HG02642 (cell line): ENCODE data around the gene PYM1.
A peak's percentile ranks its signal among the peaks of the same experiment; 100 is the strongest.
"Not testable (repeated sequence)": the region's sequence is repeated elsewhere in the genome, so short reads cannot be mapped to it uniquely, and the experiment has no call there.

Source experiments
- ATAC-seq: cut with Tn5 transposase; IDR thresholded peaks from one replicate; pipeline ENCODE4 v1.9.1; 2021; ENCODE audit warnings: mild to moderate bottlenecking; ENCODE audit not compliant: unreplicated experiment, poor library complexity

PYM1 gene

DNA sequence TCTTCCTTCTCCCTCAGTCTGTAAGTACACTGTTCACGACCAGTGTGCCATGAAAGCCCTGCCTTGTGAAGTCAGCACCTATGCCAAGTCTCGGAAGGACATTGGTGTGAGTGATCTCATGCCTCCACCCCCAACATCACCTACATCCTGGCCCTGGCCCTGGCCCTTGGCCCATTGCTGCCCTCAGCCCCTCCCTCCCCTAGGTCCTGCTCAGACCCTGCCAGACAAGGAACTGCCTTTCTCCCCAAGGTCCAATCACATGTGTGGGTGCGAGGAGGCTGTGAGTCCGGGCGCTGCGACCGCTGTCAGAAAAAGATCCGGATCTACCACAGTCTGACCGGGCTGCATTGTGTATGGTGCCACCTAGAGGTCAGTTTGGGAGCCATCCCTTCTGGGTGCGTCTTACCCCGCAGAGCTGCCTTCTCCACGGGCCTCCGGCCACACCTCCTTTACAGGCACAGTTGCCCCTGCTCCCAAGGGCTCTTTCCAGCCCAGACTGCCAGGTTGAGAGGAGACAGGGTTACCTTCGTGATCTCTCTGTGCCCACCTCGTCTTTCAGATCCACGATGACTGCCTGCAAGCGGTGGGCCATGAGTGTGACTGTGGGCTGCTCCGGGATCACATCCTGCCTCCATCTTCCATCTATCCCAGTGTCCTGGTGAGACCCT is 12.5 kb upstream of the PYM1 start:
- peak; percentile 97 for ATAC-seq

DNA sequence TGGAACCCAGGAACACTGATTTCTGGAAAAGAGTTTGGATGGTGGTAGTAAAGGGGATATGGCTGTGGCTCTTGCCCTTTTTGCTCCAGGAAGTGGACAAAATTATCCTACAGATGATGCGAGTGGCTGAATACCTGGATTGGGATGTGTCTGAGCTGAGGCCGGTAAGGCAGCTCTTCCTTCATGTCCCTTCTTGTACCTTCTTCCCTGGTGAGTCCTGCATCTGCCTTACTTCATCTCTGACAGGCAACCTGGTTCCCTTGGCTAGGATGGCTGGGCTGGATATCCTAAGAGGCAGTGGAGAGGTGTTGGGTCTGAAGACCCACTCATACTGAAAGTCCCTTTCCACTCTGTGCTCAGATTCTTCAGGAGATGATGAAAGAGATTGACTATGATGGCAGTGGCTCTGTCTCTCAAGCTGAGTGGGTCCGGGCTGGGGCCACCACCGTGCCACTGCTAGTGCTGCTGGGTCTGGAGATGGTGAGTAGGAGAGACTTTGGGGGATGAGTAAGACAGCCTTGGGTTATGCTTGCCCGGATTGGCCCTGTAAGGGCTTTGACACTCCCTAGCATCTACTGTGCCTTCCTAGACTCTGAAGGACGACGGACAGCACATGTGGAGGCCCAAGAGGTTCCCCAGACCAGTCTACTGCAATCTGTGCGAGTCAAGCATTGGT is 11.3 kb upstream of the PYM1 start:
- ATAC-seq: no peak

DNA sequence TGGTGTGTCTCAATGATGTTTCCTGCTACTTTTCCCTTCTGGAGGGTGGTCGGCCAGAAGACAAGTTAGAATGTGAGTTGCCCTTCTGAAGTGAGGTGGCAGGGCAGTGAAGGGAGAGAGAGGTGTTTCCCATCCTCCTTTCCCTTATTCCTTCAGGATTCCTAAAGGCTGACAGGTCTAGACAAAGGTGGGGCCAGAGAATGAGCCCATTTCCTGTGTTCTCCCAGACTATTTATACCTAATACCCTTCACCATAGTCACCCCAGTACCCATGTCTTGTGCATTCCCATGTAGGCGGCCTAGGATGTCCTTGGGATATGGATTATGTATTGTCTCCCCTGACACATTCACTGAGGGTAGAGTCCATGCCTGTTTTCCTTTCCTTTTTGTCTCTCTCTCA is 10.3 kb upstream of the PYM1 start:
- no peak for ATAC-seq

DNA sequence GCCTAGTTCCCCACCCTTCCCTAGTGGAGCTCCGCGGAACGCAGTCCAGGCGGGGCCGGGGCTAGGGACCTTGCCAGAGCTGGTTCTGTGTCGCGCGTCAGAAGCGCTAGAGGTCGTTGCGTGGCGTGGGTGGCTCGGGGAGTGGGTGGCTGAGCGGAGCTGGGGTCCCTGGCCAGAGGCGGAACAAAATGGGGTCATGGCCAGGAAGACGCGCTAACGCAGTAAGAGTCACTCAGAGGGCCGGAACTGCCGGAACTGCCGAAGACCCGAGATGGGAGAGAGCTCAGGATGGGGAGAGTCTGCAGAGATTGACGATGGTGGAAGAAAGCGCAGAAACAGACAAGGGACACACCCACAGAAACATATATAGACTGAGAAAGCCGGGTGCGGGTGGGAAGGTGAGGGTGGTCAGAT is 8.1 kb upstream of the PYM1 start:
- no peak for ATAC-seq

DNA sequence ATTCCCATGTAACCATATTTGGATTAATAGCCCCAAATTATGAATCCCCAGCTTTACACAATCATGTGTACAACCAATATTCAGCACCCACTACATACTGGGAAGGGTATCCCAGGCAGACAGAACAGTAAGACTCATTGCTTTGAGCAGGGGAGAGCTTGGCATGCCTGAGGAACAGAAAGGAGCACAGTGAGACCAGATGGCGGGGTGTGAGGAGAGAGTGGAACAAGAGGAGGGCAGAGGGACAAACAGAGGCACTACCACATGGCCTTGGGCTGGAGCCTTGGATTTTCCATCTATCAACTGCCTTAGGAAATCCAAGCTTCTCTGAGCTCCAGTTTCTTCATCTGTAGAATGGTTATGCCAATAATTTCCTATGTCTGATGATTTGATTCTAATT is 7.1 kb upstream of the PYM1 start:
- ATAC-seq: no peak

DNA sequence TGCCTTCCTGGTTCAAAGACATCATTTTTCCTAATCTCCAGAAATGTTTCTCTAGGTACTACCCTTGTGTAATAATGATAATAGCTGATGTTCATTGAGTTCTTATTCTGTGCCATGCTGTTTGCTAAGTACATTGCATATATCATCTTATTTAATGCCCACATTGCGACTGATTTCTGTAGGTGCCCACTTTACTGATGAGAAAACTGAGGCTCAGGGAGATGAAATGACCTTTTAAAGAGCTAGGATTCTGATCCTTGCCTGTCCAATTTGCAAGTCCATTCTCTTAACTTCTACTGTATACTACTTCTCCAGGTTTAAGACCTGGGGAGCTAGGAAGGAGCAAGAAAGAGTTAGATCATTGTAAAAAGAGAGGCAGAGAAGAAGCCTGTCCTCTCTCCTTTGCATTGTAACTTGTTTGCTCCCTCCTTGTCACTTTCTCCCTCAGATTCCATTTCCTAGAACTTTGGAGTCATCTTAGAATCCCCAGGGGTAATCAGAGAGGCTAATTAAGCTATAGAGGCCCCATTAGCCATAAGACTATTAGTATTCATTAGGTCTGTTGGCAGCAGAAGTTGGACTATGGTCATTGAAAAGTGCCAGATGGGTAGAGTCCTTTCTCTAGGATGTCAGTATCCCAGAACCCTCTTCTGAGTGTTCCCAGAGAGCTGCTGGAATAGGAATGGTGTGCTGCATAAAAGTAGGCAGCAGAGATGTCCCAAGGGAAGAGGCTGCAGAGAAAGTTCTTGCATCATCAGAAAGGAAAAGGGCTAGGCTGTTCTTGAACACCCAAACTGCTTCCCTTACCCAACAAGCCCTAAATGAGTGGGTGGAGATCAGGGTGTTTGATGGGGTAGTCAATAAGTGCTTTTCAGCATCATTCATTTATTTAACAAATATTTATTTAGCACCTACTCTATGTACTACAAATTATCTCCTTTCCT is 6.4 kb upstream of the PYM1 start:
- ATAC-seq: no peak

DNA sequence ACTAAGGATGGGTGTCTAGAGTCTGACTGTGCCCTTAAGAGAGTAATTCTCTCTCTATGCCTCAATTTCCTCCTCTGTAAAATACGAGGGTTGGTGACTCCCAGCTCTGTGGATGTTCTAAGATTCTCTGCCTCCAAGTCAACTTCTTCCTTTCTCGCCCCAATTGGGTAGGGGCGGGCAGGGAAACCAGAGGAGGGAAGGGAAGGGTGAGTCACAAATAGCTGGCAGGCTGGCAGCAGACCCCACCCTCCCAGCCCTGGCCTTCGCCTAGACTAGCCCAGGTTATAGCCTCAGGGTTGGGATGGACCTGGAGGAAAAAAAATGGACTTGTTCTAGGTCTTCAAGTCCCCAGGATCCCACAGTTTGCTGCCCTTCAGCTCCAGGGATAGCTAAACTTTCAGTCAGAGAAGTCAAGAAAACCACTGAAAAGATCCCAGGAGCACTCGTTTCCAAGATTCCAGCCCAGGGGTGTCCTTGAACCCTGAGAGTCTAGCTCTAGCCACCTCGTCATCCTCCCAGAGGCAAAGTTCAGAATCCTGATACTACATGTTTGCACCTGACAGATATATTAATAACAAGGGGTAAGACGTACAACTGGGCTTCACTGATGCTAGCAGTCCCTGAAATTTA is 5.6 kb upstream of the PYM1 start:
- ATAC-seq: no peak

DNA sequence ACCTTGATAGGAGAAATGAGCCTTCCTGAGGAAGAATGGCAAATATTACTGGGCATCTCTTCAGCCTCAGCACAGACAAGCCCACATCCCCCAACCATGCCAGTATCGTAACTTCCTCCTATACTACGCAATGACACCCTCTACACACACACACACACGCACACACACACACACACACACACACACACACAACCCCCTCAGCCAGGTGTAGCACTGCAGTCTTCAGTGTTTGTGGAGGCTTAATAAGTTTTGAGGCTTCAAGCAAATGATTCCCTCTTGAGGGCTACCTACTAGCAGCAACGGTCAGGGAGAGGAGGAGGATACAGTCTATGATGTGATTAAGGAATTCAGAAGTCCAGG is 4.8 kb upstream of the PYM1 start:
- no peak for ATAC-seq

DNA sequence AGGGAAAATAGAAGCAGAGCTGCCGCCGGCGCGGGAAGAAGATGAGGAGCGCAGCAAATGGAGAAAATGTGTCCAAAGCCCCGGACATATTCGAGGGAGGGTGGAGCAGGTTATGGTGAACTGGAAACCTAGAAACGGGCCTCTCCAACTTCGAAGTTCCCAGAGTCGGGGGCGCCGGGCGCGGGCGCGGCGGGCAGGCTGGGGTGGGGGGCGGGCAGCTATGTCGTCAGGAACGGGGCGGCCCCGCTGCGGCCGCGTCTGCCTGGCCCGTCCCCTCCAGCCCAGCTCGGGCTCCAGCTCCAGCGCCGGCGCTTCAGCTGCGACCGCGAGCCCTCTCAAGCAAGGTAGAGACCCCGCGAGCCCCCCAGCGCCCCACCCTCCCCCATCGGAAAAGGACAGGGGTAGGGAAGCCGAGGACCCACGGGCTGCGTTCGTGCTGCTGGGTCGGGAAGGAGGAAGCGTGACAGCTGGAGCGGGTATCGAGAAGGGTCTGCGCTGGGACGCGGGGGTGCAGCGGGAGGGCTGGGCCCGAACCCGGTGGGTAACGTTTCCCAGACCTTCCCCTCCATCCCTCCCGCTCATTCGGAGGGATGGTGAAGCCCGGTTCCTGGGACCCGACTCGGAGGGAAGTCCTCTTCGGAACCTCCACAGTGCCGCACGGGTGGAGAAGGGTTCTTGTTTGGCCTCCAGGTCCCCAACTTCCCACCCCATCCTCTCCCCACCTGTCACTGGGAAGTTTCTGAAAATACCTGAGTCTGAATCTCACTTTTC is 4.3 kb upstream of the PYM1 start:
- no peak for ATAC-seq

DNA sequence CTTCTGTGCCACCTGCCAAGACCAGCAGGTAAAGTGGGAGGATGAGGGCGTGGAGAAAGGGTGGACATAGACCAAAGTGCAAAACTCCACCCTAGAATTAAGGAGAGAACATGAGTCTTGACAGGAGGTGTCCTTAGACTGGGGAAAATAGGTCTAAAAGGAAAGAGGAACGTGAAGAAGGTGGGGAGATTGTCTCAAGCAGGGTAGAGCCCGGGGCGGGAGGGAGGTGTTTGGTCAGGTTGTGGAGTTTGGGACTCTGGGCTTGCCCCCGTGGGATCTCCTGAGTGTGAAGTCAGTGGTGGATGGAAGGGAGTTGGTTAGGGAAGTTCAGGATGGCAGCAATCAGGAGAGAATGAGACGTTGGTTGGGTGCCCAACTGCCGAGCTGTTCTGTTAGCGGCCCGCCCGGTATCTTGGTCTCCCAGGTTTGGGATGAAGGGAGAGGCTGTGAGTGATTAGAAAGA is 3.7 kb upstream of the PYM1 start:
- ATAC-seq: no peak

DNA sequence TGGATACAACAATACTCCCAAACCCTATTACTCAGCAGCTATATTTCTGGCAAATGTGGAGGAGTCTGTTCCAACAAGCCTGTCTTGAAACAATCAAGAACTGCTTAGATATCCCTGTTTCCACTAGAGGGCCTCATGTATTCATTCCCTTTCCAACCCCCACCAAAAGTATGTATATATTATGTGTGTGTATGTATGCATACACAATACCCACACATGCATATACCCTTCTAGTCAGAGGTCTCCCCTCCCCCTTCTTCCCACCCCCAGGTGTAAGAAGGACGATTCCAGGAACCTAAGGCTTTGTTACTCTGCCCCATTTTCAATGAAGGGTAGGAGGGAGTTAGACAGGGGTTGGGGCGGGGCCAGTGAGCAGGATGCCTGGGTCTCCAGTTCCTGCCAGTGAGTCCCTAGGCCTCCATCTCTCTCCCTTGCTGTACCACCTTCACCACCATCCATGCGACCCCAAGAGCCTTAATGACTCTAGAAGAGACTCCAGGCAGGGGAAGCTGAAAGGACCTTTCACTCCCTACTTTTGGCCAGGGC is 3.1 kb upstream of the PYM1 start, which contains the start of gene DGKA:
Gene DGKA (plus strand): TSS at position 392 of the 546 bp plus-strand sequence. CDS start 5,342 bp downstream, outside the sequence.
- no peak for ATAC-seq

DNA sequence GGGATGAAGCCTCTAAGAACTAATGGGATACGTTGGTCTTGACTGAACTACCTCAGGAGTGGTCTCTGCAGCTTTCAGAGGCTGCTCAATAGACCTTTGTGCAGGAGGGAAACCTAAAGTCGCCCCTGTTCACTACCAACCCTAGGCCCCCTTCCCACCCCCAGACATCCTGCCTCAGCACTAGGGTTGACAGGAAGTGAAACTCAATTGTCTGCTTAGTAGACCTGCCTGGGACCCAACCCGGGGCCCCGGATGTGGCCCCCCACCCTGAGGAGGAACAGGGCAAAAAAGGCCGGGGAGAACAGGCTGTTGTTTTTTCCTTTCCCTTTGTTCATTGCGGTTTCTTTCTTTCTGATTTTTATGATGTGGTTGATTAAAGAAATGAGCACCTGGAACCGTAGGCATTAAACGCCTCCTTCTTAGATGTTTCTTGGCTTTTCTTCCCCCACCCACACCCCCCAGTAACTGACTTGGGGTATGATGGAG is 1.7 kb upstream of the PYM1 start:
- ATAC-seq: peak; percentile 32

DNA sequence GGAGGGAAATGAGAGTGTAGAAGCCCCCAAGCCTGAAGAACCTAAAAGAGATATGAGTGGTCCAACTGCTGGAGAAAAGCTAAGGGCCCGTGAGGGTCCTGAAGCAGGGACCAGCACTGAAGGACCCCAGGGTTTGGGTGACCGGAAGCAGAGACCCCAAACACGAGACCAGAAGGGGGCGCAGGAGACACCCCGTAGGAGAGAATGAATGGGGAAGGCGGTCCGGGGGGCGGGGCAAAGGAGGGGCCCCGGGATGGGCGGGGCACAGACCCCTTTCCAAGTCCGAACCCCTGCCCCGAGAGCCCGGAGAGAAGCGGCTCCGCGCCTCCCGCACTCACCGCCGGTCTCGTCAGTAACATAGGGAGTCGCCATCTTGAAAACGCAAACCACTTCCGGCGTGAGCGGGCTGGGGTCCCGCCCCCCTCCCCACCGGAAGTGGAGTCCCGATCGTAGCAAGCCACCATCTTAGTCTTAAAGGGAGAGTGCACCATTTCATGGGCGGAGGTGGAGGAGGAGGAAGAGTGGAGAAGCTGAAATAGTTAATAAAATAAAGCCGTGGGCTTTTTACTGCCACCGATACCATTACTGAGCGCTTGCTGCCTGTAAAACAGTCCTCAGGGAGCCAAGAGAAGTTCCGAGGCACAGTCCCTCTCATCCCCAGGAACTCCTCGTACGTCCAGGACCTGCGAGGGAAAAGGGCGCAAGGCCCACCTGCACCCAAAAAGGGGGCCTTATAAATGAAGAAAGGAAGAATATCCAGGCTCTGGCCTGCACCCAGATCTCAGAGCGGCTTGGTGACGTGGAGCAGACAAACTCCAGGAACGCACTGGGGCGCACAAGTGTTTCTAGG is 731 bp downstream of the PYM1 start:
- peak; percentile 54 for ATAC-seq

DNA sequence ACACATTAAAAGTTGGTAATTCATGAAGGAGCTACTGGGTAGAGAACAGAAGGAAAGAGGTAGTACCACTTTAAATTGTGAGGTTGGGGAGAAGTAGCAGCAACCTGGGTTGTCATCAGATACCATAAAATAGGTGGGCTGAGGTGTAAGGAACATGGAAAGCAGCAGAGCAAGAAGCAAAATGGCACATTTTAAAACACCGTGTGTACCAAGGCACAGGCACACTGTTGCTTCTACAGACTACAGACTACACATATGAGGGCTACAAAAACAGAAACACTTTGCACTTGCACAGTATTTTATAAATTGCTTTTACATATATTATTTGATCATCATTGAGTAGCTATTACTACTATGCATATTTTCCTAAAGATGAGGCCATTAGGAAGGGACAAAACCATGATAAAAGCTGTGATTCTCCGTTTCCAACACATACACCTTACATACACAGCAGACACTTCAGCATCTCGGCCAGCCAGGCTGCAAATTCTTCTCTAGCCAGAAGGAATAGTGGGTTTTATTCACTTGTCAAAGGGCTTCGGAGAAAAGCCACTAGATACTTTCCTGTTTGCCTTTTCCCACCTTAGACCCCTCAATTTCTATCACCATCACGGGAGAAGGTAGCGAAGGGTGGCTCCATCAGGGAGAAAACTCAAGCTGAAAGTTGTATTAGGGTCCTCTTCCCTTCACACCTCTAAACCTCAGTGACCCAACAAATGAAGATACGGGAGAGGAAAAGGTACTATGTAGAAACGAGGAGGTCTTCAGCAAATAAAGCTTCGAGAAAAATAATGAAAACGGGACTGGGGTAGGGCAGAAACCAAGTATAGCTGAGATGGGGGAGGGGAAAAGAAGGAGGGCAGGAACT is 1.6 kb downstream of the PYM1 start:
- ATAC-seq: peak; percentile 1

DNA sequence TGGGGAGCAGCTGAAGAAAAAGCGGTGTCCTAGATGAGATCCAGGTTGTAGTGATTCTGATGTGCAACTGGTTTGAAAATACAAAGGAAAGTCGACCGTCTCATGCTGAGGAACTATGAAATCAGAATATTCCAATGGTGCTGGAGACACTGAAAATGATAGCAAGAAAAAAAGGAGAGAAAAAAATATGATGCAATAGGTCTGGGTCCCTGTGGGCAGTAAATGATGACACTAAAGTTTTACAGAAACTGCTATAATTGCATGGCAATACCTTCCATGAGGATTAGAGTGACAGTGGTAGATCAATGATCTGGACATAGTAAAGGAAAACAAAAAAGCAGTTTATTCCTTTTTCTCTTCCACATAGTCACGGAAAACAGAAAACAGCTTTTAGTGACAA is 2.3 kb downstream of the PYM1 start:
- ATAC-seq: no peak

DNA sequence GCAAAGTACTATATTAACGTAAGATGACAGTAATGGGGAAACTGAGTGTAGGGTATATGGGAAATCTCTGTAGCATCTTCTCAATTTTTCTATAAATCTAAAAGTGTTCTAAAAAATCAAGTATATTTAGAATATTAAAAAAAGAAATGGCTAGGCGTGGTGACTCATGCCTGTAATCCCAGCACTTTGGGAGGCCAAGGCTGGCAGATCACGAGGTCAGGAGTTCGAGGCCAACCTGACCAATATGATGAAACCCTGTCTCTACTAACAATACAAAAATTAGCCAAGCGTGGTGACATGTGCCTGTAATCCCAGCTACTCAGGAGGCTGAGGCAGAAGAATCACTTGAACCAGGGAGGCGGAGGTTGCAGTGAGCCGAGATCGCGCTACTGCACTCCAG is 4.0 kb downstream of the PYM1 start:
- ATAC-seq: not testable (repeated sequence)

DNA sequence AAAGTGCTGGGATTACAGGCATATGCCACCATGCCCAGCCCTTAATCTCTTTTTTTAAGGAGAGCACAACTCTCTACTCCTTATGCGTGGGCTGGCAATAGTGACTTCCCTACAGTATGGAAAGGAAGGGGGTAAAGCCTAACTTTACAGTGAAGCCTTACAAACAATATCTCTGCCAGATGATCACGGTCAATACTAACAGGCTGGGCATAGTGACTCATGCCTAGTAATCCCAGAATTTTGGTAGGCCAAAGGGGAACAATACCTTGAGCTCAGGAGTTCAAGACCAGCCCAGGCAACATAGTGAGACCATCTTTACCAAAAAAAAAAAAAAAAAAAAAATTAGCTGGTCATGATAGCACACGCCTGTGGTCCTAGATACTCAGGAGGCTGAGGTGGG is 5.6 kb downstream of the PYM1 start:
- ATAC-seq: no peak

DNA sequence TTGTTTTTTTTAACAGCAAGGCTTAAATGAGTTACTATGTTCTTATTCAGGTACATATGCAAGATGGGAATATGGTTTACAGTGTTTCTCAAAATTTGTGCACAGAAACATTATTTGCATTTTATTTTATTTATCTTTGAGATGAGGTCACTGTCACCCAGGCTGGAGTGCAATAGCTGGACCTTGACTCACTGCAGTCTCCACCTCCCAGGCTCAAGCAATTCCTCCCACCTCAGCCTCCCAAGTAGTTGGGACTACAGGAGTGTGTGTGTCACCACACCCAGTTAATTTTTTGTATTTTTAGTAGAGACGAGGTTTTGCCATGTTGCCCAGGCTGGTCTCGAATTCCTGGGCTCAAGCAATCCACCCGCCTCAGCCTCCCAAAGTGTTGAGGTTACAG is 8.7 kb downstream of the PYM1 start:
- not testable (repeated sequence) for ATAC-seq
